ENCODE results near the gene TMTC1.

GRCh38 chr12:29612912-29613311, 170.8 kb downstream of the TMTC1 start:
- TF ChIP-seq, protein P1, sequence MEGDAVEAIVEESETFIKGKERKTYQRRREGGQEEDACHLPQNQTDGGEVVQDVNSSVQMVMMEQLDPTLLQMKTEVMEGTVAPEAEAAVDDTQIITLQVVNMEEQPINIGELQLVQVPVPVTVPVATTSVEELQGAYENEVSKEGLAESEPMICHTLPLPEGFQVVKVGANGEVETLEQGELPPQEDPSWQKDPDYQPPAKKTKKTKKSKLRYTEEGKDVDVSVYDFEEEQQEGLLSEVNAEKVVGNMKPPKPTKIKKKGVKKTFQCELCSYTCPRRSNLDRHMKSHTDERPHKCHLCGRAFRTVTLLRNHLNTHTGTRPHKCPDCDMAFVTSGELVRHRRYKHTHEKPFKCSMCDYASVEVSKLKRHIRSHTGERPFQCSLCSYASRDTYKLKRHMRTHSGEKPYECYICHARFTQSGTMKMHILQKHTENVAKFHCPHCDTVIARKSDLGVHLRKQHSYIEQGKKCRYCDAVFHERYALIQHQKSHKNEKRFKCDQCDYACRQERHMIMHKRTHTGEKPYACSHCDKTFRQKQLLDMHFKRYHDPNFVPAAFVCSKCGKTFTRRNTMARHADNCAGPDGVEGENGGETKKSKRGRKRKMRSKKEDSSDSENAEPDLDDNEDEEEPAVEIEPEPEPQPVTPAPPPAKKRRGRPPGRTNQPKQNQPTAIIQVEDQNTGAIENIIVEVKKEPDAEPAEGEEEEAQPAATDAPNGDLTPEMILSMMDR (conservative IDR thresholded peaks at IDR 0.05; ENCODE audit: low read depth in 2 of 2) = no peak
- TF ChIP-seq EZH2phosphoT487 (IDR thresholded peaks at IDR 0.05; ENCODE audit: unreplicated experiment) (no peak), POLR2AphosphoS5 (IDR thresholded peaks at IDR 0.05; ENCODE audit: low read depth) (no peak), CREB1 (CRISPR knock-in tag; IDR thresholded peaks at IDR 0.05; ENCODE audit: low read depth) (no peak), EZH2 (IDR thresholded peaks at IDR 0.05; ENCODE audit: low read depth, unreplicated experiment) (no peak), JUNB (IDR thresholded peaks at IDR 0.05; ENCODE audit: unreplicated experiment) (no peak), STAT1 (IDR thresholded peaks at IDR 0.05; ENCODE audit: unreplicated experiment) (no peak), REST (IDR thresholded peaks at IDR 0.05; ENCODE audit: unreplicated experiment) (no peak), NANOG (IDR thresholded peaks at IDR 0.05; ENCODE audit: borderline replicate concordance) (no peak), ZNF331 (CRISPR knock-in tag; IDR thresholded peaks at IDR 0.05; ENCODE audit: low read depth) (no peak)
- TF ChIP-seq, protein P2, sequence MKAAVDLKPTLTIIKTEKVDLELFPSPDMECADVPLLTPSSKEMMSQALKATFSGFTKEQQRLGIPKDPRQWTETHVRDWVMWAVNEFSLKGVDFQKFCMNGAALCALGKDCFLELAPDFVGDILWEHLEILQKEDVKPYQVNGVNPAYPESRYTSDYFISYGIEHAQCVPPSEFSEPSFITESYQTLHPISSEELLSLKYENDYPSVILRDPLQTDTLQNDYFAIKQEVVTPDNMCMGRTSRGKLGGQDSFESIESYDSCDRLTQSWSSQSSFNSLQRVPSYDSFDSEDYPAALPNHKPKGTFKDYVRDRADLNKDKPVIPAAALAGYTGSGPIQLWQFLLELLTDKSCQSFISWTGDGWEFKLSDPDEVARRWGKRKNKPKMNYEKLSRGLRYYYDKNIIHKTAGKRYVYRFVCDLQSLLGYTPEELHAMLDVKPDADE (IDR thresholded peaks at IDR 0.05) = no peak
